ENCODE measurements around the gene CSRP1. TPM values are rescaled to one million over a fixed set of nuclear protein-coding genes. Genes with fewer than 3 reads are reported as not detected.
A peak's percentile ranks its signal among the peaks of the same experiment; 100 is the strongest.

Gene CSRP1
- total and polyA plus RNA-seq, 9 of the 15 experiments (the other 6 are each of a cell fraction or from before 2014, with no cell fraction given), result 6.8 to 39.4 (median 23.7) TPM

DNA sequence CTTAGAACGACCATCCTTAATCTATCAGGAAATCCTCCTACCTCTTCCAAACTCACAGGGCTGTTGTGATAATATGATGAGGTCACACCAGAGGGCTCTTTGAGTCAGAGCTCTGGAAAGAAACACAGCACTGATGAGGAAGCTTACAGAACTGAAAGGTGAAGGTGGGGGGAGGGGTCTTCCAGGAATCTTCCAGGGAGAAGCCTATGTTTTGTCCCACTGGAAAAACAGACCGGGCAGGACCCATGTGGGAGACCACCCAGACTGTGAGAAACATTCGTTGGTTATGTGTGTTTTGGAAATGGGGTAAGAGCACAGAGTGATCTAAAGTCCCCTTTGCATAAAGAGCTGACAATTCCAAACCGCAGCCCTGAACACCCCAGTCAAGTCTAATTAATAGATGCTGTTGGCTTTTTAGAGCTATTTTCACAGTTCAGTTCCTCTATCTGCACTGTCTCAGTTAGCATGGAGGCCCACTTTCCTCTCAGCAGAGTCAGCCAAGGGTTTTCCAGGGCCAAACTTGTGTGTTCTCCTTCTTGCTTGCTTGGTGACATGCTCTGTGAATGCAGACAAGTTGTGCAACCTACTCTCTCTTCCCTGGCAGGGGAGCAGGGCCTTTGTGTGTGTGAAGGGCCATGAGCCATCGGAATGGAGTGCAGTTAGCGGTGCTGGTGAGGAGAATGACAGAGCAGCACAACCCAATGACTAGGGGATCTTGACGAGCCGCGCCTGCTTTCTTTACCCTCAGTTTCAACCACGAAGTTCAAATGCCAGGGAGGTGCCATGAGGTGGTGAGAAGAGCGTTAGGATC, 50.2 kb downstream of the CSRP1 start (continued):
- 0 out of 2 replicates have a peak, but pooled peaks have one; percentile 10 for TF ChIP-seq L3MBTL2 (IDR thresholded peaks at IDR 0.05)
- peak in 1 of 2 experiments; percentile 32; a peak in 1 of 4 replicates for TF ChIP-seq RCOR1 (IDR thresholded peaks at IDR 0.05; ENCODE audit: borderline replicate concordance in 1 of 2, low read depth in 2 of 2, low read length in 2 of 2)
- TF ChIP-seq, protein P1, sequence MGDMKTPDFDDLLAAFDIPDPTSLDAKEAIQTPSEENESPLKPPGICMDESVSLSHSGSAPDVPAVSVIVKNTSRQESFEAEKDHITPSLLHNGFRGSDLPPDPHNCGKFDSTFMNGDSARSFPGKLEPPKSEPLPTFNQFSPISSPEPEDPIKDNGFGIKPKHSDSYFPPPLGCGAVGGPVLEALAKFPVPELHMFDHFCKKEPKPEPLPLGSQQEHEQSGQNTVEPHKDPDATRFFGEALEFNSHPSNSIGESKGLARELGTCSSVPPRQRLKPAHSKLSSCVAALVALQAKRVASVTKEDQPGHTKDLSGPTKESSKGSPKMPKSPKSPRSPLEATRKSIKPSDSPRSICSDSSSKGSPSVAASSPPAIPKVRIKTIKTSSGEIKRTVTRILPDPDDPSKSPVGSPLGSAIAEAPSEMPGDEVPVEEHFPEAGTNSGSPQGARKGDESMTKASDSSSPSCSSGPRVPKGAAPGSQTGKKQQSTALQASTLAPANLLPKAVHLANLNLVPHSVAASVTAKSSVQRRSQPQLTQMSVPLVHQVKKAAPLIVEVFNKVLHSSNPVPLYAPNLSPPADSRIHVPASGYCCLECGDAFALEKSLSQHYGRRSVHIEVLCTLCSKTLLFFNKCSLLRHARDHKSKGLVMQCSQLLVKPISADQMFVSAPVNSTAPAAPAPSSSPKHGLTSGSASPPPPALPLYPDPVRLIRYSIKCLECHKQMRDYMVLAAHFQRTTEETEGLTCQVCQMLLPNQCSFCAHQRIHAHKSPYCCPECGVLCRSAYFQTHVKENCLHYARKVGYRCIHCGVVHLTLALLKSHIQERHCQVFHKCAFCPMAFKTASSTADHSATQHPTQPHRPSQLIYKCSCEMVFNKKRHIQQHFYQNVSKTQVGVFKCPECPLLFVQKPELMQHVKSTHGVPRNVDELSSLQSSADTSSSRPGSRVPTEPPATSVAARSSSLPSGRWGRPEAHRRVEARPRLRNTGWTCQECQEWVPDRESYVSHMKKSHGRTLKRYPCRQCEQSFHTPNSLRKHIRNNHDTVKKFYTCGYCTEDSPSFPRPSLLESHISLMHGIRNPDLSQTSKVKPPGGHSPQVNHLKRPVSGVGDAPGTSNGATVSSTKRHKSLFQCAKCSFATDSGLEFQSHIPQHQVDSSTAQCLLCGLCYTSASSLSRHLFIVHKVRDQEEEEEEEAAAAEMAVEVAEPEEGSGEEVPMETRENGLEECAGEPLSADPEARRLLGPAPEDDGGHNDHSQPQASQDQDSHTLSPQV (IDR thresholded peaks at IDR 0.05), result no peak
- TF ChIP-seq GATA2 (CRISPR knock-in tag; IDR thresholded peaks at IDR 0.05), result peak; percentile 49; the same call in 1 of the 2 replicates
- TF ChIP-seq ZNF589 (CRISPR knock-in tag; IDR thresholded peaks at IDR 0.05; ENCODE audit: low read depth), result 0 out of 2 replicates have a peak, but pooled peaks have one; percentile 24
- TF ChIP-seq RBBP5 (IDR thresholded peaks at IDR 0.05; ENCODE audit: borderline replicate concordance, insufficient read depth, low read length, poor library complexity, severe bottlenecking), result peak; percentile 50
- TF ChIP-seq ERF (CRISPR knock-in tag; IDR thresholded peaks at IDR 0.05), result 0 out of 2 replicates have a peak, but pooled peaks have one; percentile 25
- TF ChIP-seq, protein P2, sequence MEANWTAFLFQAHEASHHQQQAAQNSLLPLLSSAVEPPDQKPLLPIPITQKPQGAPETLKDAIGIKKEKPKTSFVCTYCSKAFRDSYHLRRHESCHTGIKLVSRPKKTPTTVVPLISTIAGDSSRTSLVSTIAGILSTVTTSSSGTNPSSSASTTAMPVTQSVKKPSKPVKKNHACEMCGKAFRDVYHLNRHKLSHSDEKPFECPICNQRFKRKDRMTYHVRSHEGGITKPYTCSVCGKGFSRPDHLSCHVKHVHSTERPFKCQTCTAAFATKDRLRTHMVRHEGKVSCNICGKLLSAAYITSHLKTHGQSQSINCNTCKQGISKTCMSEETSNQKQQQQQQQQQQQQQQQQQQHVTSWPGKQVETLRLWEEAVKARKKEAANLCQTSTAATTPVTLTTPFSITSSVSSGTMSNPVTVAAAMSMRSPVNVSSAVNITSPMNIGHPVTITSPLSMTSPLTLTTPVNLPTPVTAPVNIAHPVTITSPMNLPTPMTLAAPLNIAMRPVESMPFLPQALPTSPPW (CRISPR knock-in tag; IDR thresholded peaks at IDR 0.05), result peak; percentile 28; the same call in 1 of the 2 replicates
- TF ChIP-seq SIX5 (IDR thresholded peaks at IDR 0.05; ENCODE audit: borderline replicate concordance in 1 of 2, insufficient read depth in 1 of 2, low read depth in 1 of 2, low read length in 2 of 2), result no peak
- TF ChIP-seq, protein P3, sequence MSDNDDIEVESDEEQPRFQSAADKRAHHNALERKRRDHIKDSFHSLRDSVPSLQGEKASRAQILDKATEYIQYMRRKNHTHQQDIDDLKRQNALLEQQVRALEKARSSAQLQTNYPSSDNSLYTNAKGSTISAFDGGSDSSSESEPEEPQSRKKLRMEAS (CRISPR knock-in tag; IDR thresholded peaks at IDR 0.05), result peak; percentile 60
- TF ChIP-seq GTF2F1 (IDR thresholded peaks at IDR 0.05; ENCODE audit: low read depth, low read length), result no peak
- TF ChIP-seq, protein P4, sequence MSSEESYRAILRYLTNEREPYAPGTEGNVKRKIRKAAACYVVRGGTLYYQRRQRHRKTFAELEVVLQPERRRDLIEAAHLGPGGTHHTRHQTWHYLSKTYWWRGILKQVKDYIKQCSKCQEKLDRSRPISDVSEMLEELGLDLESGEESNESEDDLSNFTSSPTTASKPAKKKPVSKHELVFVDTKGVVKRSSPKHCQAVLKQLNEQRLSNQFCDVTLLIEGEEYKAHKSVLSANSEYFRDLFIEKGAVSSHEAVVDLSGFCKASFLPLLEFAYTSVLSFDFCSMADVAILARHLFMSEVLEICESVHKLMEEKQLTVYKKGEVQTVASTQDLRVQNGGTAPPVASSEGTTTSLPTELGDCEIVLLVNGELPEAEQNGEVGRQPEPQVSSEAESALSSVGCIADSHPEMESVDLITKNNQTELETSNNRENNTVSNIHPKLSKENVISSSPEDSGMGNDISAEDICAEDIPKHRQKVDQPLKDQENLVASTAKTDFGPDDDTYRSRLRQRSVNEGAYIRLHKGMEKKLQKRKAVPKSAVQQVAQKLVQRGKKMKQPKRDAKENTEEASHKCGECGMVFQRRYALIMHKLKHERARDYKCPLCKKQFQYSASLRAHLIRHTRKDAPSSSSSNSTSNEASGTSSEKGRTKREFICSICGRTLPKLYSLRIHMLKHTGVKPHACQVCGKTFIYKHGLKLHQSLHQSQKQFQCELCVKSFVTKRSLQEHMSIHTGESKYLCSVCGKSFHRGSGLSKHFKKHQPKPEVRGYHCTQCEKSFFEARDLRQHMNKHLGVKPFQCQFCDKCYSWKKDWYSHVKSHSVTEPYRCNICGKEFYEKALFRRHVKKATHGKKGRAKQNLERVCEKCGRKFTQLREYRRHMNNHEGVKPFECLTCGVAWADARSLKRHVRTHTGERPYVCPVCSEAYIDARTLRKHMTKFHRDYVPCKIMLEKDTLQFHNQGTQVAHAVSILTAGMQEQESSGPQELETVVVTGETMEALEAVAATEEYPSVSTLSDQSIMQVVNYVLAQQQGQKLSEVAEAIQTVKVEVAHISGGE (CRISPR knock-in tag; IDR thresholded peaks at IDR 0.05), result peak in 1 of 3 experiments; percentile 85; a peak in 2 of 6 replicates
